Stimulated activated CD8-positive, alpha-beta memory T cell treated with anti-CD3 and anti-CD28 coated beads, Interleukin-4, amount 100 ng/mL, for 48 hours (primary cell): ENCODE data around the gene GATB.
A peak's percentile ranks its signal among the peaks of the same experiment; 100 is the strongest.

ENCODE experiments used
- DNase-seq: peaks from one replicate; pipeline ENCODE4 v3.0.0-alpha.2; 2020

GATB gene

GRCh38 chr4:151644622-151645021 is 116.2 kb downstream of the GATB start:
- peak; percentile 48 for DNase-seq

- DNase-seq: no peak
Observed at GRCh38 chr4:151643564-151643963, 117.2 kb downstream of the GATB start.

- no peak for DNase-seq
Observed at GRCh38 chr4:151641983-151642382, 118.8 kb downstream of the GATB start.

DNA sequence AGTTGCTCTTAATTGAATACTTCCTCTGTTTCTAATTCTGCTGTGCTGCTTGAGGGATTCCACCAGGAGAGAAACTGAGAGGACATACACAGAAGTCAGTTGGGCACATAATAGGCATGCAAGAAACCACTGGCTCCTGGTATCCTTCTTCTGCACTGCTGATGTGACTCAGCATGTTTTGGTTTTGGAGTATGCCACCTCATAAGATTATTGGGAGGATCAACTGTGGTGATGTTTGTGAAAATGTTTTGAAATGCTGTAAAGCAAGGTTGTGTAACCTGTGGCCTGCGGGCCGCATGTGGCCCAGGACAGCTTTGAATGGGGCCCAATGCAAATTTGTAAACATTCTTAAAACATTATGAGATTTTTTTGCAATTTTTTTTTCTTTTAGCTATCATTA is 119.6 kb downstream of the GATB start:
- DNase-seq: no peak

GRCh38 chr4:151640381-151640780 is 120.4 kb downstream of the GATB start:
- no peak for DNase-seq

- DNase-seq: no peak
Observed at GRCh38 chr4:151638295-151638858, 122.4 kb downstream of the GATB start.

DNA sequence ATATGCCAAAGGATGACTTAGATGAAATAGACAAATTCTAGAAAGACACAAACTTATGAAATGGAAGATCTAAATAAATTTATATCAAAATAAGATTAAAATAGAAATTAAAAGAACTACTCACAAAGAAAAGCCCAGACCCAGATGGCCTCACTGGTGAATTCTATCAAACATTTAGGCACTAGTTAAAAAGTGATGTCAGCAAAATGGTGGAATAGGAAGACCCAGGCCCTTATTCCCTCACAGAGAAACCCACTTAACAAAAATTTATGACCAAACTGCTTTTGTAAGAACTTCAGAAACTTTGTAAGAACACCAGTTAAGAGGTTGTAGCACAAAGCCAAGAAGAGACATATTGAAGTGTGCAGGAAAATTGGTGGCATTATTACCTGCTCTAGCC is 129.5 kb downstream of the GATB start:
- no peak for DNase-seq

DNA sequence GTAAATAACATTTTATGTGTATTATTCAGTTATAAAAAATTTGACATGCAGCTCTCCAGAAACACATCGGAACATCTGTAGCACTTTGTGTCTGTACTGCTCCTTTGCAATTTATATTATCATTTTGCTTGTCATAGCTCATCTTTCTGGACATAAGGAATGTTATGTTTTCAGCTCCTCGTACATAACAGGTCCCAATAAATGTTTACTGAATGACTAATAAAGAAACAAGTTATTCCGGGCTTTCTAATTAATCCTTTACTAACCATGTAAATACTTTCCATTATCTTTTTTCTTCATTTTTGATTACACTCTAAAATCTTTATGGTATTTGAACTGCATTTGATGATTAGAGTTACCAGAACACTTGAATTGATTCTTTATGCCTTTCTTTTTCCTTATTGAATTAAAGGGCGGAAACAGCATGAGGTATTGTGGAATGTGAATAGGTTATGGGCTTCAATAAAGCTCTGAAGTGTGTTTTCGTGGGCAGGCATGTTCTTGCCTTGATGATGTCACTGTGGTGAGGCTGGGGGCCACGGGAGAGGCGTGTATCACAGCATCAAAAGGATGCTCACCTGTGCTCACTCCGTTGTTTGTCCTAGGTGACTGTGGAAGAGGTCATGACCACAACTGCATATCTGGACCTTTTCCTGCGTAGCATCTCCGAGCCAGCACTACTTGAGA is 131.6 kb downstream of the GATB start:
- no peak for DNase-seq

GRCh38 chr4:151628001-151628608 is 132.7 kb downstream of the GATB start:
- DNase-seq: no peak

DNA sequence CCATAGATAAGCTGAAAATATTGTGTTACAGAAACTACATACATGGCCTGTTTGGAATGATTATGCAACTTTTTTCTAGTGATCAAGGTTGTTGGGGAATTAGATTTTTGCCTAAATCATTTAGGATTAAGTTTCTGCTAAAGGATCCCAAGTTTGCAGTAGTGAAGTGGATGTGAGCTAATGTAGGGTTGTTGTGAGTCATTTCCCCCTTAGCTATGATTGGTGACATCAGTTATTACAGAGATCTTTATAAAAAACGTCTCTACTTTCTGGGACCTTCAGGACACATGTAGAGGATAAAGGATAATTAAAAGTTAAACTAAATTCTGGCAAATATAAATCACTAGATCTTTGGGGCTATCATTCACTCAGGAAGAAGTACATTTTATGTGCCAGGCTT is 133.3 kb downstream of the GATB start:
- no peak for DNase-seq

- DNase-seq: no peak
Observed at GRCh38 chr4:151626751-151627150, 134.1 kb downstream of the GATB start.

GRCh38 chr4:151626228-151626627 is 134.6 kb downstream of the GATB start:
- DNase-seq: no peak

- DNase-seq: no peak
Observed at GRCh38 chr4:151624626-151625565, 135.9 kb downstream of the GATB start.
